Colon (tissue), 2 donors: Measurements from ENCODE around the gene CNTNAP3.
"Not testable (repeated sequence)": the region's sequence is repeated elsewhere in the genome, so short reads cannot be mapped to it uniquely, and the experiment has no call there.

Experiments
- FAIRE-seq: peaks from 2 replicates; lab custom pipeline; 2012; peaks lifted over from hg19 to GRCh38; lab: Jason Lieb, UNC
- donor health status: control.
- donor health status: control.

Gene CNTNAP3

DNA sequence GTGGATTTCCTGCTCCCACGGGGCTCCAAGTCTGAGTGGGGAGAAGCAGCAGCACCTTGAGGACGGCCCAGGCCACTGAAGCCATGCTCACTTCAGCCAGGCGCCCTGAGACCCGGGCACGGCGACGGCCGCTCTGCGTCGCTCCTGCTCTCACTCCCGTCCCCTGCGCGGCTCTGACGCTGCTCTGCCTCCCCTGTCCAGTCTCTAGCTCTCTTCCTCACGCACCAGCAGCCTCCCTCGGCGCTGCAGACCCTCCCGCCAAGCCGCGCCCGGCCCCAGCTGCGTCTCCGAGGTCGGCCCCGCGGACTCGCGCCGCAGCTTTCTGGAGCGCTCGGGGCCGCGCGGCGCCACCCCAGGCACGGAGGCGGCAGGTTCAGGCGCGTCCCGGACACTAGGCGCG is at the start of gene CNTNAP3:
CNTNAP3 (minus strand) TSS at position 188 of the 400 bp plus-strand sequence; CDS start at position 85, 103 bp downstream.
- not testable (repeated sequence) for FAIRE-seq

DNA sequence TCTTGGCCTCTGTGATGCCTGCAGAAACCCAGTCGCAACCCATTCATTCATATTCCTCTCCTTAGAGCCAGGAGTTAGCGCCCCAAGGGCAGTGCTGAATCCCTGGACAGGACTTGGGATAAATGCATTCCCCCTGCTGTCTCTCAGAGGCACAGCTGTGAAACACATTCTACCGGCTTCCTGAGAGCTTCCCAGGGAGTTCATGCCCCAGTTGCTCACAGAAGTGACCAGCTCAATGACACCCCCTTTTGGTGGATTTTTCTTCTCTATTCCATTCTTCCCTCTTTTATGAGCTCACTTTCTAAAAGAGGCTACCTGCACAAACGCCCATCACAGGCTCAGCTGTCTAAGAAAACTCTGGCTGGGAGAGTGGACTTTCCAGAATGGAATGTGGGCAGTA is 8.0 kb downstream of the CNTNAP3 start:
- FAIRE-seq = not testable (repeated sequence)

DNA sequence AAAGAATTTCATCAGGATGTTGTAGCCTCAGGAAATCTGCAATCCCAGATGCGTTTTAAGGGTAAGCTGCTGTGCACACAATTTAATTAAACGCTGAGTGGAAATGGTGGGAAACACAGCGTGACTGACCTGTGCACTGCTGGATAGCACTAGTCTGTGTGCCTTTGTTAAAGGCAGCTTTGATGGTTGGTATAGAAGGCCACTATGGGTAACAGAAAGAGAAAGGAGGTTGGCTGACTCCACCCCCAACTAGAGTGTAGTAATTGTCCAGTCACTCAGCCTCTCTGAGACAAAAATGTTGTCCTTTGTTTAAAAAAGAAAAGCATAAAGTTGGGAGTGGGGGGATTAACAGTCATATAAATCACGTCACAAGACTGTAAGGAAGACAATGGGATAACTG is 45.5 kb downstream of the CNTNAP3 start:
- FAIRE-seq = not testable (repeated sequence)

DNA sequence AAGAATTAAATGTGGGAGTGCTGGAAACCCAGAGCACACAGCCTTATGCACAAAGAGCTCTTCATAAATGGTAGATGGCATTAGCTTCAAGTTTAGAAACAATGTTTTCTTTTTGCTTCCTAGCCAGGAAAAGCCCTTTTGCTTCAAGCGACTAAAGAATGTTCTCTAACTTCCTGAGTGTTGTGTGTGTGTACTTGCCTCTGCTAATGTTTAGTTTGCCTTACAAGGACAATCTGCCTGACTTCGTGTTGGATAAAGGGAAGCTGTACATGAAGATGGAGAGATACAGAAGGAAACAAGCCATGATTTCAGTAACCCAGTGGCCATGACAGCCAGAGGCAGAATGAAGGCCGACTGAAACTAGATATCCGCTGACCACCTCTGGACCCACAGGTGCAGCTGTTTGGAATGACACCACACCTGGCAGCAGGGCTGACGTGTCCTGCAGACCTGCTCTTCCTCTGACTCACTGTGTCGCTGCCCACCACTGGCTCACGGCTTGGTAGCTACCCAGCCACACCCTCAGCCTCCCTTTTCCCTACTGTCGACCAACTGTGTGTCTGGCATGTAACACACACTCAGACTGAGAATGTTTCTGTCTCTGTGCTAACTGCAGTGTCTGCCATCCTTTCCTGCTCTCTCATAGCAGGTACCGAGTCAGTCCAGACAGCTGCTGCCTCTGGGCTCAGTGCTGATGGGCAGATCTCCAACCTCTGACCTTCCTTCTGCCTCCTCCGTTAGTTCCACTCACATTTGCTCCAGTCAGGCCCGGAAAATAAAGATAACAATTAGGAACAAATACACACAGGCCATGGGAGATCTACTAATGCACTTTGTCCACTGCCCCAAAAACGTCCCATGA is 55.6 kb downstream of the CNTNAP3 start:
- not testable (repeated sequence) for FAIRE-seq

DNA sequence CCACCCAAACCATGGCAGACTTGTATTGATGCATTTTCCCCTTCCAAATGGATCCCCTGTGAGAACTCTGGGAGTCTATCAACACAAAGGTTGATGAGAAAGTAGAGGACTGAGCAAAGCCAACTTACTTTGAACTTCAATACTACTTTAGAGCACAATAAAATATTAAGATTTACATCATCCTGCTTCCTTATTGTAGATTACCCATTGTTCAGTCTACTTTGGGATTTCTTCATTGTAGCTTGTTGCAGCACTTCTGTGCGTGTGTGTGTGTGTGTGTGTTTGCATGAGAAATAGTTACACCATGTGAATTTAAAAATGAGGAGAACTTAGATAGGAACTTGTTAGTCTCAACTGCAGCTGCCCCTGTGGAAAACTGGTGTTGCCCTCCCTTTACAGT is 72.0 kb downstream of the CNTNAP3 start:
- not testable (repeated sequence) for FAIRE-seq

DNA sequence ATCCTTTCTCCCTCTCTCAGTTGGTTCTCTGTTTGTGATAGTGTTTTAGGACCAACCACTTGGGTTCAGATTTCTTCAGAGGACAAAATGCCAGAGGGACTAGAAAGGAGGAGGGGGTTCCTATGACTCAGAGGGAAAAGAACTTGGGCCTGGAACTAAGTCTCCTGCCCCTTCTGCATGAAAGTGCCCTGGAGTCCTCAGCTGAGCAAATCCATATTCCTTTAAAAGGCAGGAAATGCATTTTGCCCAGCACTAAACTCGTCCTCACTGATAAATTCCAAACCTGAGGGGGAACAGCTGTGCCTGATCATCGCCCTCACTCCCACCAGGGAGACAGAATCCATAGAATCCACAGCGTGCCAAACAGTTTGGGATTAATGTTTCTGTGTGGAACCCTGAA is 78.2 kb downstream of the CNTNAP3 start:
- FAIRE-seq = not testable (repeated sequence)

DNA sequence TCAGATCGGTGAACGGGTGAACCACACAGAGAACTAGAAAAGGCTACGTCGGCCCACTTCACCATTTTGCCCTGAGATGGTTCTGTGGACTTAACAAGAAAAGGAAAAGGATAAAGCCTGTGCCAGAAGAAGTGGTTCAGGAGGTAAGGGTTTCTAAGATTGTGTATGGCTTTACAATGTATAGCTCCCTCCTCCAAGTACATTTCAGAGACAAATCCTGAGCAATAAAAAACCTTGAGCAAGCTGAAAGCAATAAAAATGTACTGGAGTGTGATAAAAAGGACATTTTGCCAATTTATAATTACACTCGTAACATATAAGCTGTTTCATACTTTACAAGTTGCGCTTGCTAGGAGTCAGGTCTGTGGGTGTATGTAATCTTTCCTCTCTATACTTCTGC is 81.3 kb downstream of the CNTNAP3 start:
- peak; percentile 55 for FAIRE-seq

DNA sequence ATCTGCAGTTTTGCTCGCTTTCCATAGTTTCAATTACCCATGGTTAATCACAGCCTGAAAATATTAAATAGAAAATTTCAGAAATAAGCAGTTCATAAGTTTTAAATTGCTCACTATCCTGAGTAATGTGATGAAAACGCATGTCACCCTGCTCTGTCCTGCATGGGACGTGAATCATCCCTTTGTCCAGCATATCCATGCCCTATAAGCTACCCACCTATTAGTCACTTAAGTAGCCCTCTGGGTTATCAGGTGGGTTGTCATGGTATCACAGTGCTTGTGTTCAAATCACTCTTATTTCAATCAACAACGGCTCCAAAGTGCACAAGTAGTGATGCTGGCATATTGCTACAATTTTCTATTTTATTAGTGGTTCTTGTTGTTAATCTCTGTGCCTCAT is 82.1 kb downstream of the CNTNAP3 start:
- not testable (repeated sequence) for FAIRE-seq

DNA sequence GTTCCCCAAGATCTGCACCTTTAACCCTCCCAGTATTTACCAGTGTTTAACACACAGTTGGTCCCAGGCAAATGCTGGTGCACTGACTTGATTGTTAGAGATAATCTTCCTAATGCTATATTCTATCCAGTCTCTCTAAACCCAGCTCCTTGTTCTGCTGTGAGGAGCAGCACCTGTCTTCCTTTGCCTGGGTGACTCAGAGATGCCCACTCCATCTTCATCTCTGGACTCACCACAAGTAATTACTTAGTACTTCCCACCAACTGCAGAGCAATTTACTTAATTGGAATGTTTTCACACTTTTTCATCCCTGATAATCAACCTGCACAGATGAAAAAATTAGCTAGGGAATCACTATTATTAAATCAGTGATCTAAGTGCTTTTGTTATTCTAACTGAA is 87.6 kb downstream of the CNTNAP3 start:
- FAIRE-seq = not testable (repeated sequence)

DNA sequence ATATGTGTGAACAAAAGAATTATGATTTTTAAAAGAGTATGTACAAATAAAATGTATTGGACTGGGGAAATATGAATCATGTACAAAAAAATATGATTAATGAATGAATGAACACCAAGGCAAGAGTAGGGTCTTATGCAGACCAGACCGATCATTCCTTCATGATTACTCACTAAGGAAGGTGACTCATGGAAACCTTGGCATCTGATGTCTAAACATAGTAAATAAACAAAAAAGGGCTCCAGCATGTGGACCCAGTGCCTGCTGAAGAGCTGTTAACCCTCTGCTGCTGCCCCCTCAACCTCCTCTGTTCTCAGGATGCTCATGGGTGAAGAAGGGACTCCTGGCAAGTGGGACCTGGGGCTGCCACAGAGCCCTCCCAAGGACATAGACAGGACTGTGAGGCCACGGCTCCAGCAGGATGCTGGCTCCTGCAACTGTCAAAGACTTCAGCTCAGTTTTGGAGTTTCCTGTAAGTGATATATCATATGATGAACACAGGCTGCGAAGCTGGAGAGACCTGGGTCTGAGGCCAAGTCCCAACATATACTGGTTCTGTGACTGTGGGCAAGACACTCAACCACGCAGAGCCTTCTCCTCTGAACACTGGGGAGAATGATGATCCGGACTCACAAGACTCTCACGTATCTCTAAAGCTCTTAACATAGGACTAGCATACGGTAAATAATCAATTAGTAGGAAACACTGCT is 89.8 kb downstream of the CNTNAP3 start:
- not testable (repeated sequence) for FAIRE-seq

DNA sequence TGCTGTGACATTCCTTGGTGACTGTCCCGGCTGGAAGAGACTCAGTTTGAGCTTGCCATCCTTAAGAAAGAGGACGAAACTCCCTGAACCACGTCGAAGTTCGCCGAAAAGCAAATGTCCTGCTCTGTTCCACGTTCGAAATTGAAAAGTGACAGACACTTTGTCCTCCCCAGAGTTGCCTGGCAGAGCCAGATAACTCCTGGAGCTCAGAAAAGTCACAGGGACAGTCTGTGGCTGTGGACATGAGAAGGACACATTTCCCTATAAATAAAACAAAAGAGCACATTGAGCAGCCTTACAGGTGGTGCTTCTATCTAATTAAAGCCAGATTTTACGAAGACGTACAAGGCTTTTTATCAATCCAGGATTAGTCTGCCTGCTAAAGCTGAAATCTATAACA is 116.6 kb downstream of the CNTNAP3 start:
- FAIRE-seq = not testable (repeated sequence)

DNA sequence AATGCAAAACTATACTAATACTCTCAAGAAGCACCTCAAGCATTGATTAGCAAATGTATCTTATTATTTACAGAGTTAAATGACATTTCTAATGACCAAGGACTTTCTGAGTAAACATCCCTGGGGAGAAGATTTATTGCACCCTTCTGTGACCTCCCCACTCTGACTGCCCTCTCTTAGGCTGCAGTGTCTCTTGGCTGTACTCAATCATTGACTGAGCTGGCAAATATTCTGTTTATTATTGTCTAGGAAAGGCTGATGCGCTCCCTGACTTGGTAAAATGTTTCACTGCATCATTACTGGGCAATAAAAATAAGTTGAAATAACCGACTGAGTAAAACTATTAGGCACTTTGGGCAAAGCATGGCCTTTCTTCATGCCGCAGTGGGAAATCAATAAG is 130.3 kb downstream of the CNTNAP3 start:
- FAIRE-seq = not testable (repeated sequence)

DNA sequence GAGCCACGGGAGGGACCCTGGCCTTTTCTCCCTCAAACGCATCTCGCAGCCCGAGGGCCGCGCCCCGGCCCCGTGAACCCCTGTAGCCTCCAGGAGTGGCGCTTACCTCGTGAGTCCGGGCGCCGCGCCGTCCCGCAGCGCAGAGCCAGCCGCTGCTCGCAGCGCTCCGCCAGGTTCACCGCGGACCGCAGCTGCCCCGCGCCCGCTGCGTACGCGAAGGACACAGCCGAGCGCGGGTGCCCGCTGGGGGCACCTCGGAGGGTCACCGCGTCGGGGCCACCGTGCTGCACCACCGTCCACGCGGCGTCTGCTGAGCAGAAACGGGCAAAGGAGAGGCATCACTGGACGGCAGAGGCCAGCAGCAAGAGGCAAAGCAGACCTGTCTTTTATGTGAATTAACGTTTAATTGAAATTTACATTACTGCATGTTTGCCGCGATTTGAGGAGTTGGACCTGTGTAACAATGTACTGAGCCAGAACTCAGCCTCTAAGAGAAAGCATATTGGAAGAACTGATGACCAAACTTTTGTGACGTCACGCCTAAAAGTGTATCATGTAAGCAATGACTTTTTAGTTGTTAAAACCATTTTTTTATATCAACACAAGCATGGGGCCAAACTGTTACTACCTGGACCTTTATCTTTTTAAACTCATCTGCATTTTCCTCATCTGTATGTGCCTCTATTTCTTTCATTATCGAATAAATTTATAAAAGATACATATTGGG is 155.0 kb downstream of the CNTNAP3 start:
- not testable (repeated sequence) for FAIRE-seq

DNA sequence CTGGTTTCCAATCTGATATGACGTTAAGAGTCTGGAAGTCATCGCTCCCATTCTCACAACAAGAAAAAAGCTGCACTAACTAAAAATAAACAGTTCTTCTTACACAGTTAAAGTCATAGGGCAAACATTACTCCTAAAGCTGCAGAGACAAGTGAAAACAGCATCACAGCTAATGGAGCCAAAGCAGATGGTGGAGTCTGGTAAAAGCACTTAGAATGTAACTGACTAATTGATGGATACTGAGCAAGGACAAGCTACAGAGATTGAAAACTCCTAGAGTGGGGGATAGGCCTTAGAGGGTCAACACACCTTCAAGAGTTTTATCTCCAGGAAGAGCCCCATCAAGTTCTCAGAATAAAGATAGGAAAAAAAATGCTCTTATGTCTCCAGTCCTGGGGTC is 166.6 kb downstream of the CNTNAP3 start:
- not testable (repeated sequence) for FAIRE-seq

DNA sequence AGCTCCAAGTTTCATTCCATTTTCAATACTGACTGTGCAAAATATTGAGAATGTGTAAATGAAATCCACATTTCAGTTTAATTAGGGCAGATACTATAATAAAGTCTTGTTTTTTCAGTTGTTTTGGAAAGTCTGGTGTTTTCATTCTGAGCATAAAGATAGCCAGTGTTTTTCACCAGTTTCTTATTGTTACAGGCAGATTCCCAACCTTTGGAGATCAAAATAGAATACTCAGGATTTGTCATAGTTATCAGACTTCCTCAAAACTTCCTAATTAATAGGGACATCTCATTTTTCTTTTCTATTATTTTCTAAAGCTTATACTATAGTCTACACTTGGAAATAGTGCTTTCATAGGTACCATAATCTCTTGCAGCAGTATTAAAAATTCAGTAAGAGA is 176.2 kb downstream of the CNTNAP3 start:
- FAIRE-seq = not testable (repeated sequence)

DNA sequence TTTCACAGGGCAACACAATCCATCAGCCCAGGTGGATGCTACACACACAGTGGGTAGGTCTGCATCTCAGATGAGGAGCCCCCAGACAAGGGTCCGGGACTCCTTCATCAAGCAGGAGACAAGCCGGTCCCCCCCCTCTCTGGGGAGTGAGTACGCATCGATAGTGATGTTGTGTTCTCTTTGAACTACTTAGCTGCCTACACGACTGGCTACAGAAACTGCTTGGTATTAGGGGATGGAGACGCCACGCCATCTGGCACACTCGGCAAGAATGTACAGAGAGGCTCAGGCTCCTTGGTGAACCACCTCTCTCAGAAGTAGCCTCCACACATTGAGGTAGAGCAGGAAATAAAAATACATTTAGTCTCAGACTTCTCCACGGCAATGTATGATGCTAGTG is 179.8 kb downstream of the CNTNAP3 start:
- FAIRE-seq = no peak

DNA sequence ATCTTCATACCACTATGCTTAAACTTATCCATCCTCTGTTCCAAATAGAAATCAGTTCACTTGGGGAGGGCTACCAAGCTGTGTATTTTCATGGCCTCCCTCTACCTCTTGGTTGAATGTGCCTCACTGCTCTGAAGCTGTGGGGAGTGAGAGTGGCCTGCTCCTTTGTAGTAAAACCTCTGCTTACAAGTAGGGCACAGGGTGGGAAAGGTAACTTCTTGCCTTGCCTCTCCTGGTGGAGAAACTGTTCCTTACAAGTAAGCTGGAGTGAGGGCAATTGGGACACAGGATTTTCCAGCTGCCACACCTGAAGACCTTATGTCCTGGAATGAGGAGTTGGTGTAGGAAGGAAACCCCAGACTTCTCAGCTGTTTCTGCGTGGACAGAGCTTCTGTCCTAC is 190.8 kb downstream of the CNTNAP3 start:
- FAIRE-seq = not testable (repeated sequence)

DNA sequence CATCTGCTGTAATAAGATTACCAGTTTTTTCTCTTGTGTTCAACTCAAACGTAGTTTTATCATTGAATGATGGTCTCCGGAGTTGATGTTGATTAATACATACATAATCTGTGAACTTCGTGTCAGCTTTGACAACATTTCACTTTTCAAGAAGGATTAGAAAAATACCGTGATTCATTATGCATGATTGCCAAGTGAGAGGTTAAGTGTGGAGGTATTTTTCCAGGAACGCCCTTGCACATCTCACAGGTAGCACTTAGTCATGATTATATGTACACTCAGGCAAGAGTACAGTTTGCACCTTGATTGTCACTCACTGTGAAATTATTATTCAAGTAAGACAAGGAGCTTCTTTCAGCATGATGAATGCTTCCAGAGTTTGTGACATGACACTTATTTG is 202.7 kb downstream of the CNTNAP3 start:
- FAIRE-seq = not testable (repeated sequence)

DNA sequence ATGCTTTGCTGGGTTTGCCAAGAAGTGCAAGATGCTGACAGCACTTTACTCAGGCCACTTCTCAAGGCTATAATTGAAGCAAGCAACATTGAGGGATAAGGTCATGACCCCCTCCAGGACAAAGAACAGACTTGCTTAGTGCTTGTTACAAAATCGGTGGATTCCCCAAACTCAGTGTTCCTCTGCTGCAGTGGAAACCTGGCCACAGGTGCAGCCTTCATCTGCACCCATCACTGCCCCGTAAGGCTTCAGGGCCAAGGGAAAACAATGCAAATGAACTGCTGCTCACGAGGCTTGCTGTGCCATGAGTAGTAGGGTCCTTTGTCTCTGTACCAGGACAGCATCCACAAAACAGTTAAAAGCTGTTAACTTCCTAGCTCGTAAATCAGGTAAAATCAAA is 205.4 kb downstream of the CNTNAP3 start:
- FAIRE-seq = not testable (repeated sequence)

DNA sequence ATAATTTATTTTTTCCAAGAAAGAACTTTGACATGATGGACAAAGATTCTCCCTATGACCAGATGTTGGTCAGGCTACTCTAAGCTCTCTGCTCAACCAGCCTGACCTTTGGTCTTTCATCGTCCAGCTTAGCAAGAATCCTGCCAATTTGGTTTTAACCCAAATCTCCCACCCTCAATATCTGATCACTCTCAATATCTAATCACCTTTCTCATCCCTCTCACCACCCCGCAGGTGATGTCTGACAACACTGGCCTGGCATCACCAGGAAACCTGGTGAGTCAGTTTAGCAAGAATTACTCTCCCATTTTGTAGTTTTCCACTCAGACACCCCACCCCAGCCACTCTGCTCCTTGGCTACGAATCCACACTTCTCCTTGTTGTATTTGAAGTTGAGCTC is 207.9 kb downstream of the CNTNAP3 start:
- not testable (repeated sequence) for FAIRE-seq

DNA sequence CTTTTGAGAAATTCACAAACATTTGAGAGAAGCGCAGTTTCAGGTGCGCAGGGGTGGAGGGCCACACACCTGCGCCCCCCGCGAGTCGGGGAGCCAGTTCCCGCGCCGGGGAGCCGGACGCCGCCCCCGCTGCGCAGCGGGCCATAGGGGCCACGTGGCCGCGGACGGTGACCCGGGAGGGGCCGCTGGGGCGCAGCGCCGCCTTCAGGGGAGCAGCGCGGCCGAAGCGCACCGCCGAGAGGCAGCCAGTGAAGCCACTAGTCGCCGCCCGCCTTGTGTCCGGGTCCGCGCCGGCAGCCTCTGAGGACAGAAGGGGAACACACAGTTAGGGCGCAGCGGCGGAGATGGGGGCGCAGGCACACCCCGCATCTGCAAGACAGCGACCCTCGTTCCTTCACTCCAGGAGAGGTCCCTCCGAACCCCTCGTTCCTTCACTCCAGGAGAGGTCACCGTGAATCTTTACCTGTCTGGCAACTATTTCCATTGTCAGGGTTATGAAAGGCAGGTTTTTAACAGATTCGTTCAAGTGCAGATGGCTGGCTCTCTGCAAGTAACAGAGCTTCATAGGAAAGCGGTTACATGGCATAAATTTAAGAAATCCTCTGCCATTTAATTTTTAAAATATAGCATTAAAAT is 209.2 kb downstream of the CNTNAP3 start:
- not testable (repeated sequence) for FAIRE-seq

DNA sequence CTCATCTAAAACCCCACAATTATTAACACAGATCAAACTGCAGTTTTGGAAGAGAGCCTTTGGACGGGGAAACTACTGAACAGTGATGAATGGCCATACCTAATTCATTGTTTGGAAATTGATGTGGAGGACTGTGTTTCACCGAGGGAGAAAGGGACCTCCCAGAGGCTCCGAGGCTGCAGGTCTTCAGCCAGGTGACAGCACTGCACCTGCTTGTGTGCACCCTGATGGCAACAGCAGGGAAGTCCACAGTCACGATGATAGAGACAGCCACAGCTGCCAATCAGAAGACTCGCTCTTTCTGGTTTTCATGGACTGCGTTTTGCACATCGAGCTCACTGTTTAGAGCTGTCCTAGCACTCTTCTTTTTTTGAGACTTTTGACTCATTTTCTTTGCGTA is 214.4 kb downstream of the CNTNAP3 start:
- FAIRE-seq = not testable (repeated sequence)
